Amniotic stem cell (primary cell): ENCODE data around the gene STARD6.
"Not testable (repeated sequence)": the region's sequence is repeated elsewhere in the genome, so short reads cannot be mapped to it uniquely, and the experiment has no call there.

Source experiments
- DNase-seq: peaks from one replicate; lab custom pipeline; 2025; lab: John Stamatoyannopoulos, UW

Gene STARD6

DNA sequence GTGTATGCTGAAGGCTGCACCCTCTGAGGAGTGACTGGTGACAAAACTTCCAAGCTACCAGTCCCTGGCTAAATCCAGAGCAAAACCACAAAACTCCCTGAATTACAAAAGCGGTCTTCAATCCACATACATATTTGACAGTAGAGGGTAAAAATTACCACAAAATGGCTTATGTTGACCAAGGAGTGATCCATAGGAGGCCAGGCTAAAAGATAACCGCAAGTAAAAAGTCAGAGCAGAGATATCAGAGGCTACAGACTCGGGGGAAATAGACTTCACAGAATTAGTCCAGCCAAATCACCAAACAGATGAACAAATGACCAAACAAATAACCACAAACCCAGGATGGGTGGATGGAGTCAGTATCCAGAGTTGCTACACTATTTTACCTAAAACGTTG lies 19.4 kb downstream of the STARD6 start:
- no peak for DNase-seq

GRCh38 chr18:54335638-54336173 lies 22.0 kb downstream of the STARD6 start:
- DNase-seq: no peak

DNA sequence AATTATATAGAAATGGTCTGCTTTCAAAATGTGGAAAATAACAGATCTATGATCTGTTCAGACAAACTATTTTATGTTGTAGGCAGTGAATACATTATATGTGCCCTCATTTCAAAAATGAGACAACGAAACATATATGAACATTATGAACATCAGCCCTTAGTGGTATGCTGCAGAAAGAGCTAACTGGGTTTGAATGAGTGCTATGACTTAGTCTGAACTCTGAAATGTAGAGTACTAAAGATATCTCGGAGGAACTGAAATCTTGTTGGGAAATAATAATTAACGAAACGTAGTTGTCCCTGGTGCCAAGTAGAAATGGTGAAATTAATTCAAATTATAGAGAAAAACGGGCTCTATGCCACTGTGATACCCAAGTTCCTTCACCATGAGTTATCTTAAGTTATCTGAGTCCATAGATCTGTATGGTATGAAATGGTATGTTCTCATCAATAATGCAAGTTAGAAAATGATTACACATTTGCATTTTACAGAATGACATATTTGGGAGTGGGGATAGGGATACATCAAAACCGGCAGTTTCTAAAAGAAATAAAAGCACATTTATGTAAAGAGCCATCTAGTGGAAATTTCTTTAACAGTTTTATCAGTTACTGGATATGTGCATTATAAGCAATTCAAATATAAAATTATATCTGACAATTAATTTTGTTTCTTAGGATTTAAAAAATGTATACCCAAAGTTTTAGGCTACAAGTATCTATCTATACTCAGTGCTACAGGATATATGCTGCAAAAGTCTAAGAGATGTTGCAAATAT lies 26.7 kb downstream of the STARD6 start:
- no peak for DNase-seq

DNA sequence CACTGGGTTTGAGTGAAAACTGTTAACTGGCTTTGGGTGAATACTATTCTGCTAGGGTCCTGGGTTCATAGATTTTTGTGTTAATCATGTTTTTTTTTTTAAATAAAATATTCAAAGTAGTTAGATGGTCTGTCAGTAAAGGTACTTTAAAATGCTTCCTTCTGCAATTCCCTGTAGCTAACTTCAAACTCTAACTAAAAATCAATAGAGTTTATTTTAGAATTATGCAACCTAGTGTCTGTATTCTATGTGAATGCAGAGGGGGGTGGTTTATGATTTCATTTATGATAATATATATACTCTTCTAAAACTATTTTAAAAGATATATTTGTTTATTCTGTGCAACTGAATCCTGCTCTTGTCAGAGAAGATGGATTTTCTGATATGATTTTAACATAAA lies 27.9 kb downstream of the STARD6 start:
- no peak for DNase-seq

DNA sequence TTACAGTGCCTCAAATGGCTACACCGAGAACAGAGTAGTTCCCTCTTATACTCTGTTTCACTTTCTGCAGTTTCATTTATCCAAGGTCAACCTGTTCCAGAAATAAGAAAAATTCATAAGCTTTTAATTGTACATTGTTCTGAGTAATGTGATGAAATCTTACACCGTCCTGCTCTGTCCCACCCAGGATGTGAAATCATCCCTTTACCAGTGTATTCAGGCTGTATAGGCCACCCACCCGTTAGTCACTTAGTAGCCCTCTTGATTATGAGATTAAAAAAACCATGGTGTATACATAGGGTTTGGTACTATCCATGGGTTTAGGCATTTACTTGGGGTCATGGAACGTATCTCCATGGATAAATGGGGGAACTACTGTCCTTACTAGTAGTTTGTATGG lies 29.8 kb downstream of the STARD6 start:
- DNase-seq: no peak

GRCh38 chr18:54323970-54324369 lies 33.7 kb downstream of the STARD6 start:
- DNase-seq: no peak

DNA sequence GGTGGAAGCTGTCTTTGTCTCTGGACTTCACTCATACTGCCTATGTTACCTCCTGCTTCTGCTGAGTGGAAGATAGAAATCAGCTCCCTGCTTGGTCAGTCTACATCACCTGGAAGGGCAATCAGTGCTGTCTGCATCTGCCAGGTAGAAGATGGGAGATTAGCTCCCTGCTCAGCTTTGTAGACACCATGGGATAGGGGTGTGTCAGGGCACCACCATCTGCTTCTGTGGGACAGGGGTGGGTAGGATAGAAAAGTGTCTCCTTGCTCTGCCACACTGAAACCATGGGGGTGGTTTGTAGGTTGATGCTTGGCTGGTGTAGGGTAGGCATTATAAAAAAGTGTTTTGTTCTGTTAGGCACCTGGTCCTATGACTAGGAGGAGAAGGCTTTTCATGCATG lies 34.1 kb downstream of the STARD6 start:
- no peak for DNase-seq

- no peak for DNase-seq
These were observed 41.4 kb downstream of the STARD6 start for GRCh38 chr18:54316071-54316820.

DNA sequence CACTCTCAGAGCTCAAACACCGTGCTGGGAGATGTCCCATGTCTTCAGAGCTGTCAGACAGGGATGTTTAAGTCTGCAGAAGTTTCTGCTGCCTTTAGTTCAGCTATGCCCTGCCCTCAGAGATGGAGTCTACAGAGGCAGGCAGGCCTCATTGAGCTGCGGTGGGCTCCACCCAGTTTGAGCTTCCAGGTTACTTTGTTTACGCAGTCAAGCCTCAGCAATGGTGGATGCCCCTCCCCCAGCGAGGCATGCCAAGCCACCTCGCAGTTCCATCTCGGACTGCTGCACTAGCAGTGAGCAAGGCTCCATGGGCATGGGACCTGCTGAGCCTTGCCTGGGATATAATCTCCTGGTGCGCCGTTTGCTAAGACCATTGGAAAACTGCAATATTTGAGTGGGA lies 48.1 kb downstream of the STARD6 start:
- not testable (repeated sequence) for DNase-seq

- DNase-seq: no peak
These were observed 54.2 kb downstream of the STARD6 start for GRCh38 chr18:54303408-54303807.

DNA sequence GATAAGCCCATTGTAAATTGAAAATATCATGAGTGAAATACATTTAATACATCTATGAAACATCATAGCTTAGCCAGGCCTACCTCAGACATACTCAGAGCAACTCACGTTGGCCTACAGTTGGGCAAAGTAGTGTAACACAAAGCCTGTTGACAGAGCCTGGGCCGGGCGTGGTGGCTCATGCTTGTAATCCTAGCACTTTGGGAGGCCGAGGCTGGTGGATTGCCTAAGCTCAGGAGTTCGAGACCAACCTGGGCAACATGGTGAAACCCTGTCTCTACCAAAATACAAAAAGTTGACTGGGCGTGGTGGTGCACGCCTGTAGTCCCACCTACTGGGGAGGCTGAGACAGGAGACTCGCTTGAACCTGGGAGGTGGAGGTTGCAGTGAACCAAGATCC lies 58.7 kb downstream of the STARD6 start:
- not testable (repeated sequence) for DNase-seq

GRCh38 chr18:54296062-54296461 lies 61.6 kb downstream of the STARD6 start:
- peak; percentile 34 for DNase-seq

DNA sequence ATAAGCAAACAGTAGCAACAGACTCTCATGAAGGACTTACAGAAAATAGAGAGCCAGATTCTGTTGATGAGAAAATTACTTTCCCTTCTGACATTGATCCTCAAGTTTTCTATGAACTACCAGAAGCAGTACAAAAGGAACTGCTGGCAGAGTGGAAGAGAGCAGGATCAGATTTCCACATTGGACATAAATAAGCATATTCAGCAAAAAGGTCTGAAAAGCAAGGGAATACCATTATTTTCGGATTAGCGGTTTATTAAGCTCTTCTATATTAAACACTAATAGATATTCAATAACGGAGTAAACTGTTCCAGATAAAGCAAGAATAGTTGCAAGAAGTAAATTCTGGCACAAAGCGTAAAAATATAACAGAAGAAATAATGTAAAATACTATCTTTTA lies 63.4 kb downstream of the STARD6 start:
- DNase-seq: no peak

DNA sequence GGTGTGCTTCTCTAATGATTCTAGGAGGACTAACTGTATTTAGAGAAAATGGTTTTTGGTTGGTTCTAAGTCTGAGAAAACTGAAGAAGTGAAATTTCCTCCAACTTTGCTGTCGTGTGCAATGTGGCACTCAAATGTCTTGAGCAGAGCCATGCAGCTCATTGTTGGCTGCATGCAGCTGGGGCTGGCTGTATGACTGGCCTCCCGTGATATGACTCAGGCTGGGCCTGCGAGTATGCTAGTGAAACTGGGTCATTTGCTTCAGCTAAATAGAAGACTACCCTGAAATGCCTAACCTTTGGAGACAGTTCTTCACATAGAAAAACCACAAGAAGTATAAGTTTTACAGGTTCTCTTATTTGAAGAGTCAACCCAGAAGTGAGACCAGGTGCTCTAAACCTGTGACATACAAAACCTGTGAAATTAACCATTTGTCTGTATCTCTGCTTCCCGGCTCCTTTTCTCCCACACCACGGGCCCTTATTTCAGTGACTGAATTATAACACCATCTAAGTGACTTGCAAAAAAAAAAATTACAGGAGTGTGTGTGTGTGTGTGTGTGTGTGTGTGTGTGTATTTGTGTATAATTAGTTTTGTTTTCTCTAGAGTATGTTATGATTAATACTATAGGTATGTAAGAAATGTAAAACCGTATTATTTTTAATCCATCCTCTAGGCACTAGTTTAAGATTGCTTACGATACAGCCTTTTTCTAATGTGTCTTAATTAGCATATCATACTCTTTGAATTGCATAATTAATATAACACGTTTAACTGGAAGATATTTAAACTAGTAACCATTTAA lies 72.5 kb downstream of the STARD6 start:
- peak; percentile 22 for DNase-seq

DNA sequence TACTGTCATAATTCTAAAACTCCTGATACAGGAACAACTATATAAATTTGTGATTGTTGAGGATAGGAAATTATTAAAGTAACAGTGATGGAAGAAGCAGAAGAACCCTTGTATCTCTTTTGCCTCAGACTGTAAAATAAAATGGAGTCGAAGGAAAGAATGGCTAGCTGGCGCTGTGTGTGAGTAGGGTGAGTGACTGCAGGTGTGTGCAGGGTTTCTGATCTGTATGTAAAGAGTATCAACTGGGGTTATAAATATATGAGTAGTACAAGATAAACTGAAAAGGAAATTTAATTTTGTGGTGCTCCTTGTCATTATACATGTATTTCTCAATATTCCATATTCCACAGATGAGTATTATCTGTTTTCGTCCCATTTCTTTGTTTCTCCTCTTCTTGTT lies 73.1 kb downstream of the STARD6 start:
- no peak for DNase-seq

GRCh38 chr18:54280220-54280569 lies 77.5 kb downstream of the STARD6 start:
- DNase-seq: no peak

DNA sequence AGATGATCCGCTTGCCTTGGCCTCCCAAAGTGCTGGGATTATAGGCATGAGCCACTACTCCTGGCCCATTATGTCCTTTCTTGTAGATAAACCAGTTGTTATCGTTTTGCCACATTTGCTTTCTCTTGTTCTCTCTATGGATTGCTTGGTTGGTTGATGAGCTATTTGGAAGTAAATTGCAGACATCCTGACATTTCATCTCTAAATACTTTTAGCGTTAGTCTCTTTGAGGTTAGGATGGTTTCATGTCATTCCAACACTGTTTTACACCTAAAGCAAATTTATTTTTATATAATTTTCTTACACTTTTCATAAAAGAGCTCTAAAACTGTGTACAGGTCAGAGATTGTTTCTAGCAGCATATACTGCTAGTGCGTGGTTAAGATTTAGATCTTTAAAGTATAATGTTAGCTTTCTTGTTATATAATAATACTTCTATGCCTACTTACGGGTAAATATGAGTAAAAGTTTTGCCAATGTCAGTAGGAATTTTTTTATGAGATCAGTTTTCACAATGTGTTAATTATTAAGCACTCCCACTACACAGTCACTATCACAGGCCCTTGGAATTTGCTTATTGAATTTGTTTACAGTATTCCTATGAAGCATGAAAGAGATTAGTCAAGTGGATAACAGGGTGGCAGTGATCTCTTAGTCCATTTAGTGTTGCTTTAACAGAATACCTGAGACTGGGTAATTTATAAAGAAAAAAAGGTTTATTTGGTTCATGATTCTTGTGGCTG lies 78.0 kb downstream of the STARD6 start:
- DNase-seq: no peak

GRCh38 chr18:54278615-54279014 lies 79.0 kb downstream of the STARD6 start:
- DNase-seq: no peak

DNA sequence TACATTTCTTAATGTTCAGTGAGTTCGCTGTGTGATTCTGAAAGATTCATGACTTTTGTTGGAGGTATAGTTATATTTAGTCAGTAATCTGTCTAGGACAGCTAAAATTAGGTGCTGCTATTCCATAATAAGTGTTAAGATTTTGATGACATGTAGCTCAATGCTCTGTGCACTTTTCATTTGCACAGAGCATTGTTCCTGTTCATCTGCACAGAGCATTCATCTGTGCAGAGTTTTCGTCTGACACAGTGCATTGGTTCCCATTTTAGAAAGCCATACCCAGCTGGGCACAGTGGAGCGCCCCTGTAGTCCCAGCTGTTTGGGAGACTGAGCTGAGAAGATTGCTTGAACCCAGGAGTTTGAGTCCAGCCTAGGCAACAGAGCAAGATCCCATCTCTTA lies 79.8 kb downstream of the STARD6 start:
- no peak for DNase-seq
